ENCODE results near the gene PIAS1.
A peak's percentile ranks its signal among the peaks of the same experiment; 100 is the strongest.

PIAS1 gene

DNA sequence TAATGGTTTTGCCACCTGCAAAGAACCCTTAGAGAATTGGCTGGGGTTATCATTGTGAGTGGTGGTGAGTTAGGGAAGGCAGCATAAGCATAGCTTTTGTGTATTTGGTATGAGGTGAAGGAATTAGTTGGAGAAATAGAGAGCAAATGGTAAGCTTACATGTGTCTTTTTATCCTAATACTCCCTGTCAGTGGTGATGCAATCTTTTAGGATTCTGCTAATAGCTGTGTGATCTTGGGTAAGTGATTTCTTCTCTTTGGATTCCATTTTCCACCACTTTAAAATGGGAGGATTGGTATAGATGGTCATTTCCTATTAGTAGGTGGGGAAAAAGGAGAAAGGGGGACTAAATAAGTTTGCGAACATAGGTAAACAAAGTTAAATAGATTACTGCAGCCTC lies 30.9 kb downstream of the PIAS1 start:
- no peak for DNase-seq (ENCODE audit: low read depth in 2 of 2)
- TF ChIP-seq, protein P1, sequence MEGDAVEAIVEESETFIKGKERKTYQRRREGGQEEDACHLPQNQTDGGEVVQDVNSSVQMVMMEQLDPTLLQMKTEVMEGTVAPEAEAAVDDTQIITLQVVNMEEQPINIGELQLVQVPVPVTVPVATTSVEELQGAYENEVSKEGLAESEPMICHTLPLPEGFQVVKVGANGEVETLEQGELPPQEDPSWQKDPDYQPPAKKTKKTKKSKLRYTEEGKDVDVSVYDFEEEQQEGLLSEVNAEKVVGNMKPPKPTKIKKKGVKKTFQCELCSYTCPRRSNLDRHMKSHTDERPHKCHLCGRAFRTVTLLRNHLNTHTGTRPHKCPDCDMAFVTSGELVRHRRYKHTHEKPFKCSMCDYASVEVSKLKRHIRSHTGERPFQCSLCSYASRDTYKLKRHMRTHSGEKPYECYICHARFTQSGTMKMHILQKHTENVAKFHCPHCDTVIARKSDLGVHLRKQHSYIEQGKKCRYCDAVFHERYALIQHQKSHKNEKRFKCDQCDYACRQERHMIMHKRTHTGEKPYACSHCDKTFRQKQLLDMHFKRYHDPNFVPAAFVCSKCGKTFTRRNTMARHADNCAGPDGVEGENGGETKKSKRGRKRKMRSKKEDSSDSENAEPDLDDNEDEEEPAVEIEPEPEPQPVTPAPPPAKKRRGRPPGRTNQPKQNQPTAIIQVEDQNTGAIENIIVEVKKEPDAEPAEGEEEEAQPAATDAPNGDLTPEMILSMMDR (IDR thresholded peaks at IDR 0.05; ENCODE audit: low read depth, low read length) = no peak
- H3K4me3 ChIP-seq (replicated peaks in 1 of 2; ENCODE audit: low read depth in 2 of 2, low read length in 2 of 2) = no peak overlapping the region

DNA sequence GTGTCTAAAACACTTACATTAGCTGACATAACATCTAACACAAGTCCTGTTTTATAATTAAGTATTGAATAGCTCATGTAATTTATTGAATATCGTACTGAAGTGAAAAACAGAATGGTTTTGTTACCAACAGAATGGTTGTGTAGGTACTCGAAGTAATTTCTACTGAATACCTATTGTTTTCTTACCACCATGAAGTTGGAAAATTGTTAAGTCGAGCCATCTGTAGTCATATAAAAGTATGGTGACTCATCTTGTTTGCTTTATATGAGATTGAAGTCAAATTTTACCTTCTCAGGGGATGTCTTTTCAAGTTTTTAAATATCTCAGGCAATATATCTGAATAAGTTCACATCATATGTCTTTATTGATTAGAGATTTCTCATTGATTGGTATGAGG lies 37.6 kb downstream of the PIAS1 start:
- no peak for DNase-seq (ENCODE audit: low read depth in 2 of 2)
- TF ChIP-seq, protein P1 (IDR thresholded peaks at IDR 0.05; ENCODE audit: low read depth, low read length) = no peak
- no peak overlapping the region for H3K4me3 ChIP-seq (replicated peaks in 1 of 2; ENCODE audit: low read depth in 2 of 2, low read length in 2 of 2)

DNA sequence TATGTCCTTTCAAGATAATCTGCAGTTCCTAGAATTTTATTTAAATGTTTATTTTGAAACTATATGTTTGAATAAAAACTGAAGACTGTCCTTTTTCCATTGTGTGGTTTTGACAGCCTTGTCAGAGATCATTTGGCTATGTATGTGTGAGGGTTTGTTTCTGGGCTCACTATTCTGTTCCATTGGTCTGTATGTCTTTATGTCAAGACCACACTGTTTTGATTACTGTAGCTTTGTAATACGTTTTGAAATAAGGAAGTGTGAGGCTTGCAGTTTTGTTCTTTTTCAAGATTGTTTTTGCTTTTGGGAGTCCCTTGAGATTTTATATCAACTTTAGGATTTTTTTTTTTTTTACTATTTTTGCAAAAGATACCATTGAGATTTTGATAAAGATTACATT lies 42.0 kb downstream of the PIAS1 start:
- no peak overlapping the region for H3K4me3 ChIP-seq (replicated peaks in 1 of 2; ENCODE audit: low read depth in 2 of 2, low read length in 2 of 2)
- TF ChIP-seq, protein P1 (IDR thresholded peaks at IDR 0.05; ENCODE audit: low read depth, low read length) = no peak
- no peak for DNase-seq (ENCODE audit: low read depth in 2 of 2)

DNA sequence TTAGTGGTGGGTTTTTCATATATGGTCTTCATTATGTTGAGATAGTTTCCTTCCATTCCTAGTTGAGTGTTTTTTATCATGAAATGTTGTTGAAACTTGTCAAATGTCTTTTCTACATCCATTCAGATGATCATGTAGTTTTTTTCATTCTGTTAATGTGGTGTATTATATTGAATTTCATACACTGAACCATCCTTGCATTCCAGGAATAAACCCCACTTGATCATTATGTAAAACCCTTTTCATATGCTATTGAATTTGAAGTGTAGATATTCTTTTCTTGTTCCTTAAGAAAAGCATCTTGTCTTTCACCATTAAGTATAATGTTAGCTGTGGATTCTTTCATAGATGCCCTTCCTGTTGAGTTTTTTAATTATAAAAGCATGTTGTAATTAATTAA lies 42.9 kb downstream of the PIAS1 start:
- H3K4me3 ChIP-seq (replicated peaks in 1 of 2; ENCODE audit: low read depth in 2 of 2, low read length in 2 of 2) = no peak overlapping the region
- TF ChIP-seq, protein P1 (IDR thresholded peaks at IDR 0.05; ENCODE audit: low read depth, low read length) = no peak
- peak in 1 of 2 donors; percentile 24 for DNase-seq (ENCODE audit: low read depth in 2 of 2)

DNA sequence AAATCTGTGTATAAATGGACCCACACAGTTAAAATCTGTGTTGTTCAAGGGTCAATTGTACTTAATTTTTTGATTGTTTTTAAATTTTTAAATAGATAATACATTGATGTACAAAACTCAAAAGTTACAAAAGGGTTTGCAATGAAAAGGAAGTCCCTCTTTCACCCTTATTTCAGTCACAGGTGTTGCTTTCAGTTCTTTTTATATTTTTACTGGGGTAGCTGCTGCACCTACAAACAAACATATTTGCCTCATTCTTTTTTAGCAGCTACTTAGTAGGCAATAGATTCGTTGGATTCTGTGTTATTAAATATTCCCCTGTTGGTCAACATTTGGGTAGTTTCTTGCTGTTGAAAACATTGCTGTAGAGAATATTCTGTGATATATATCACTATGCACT lies 44.4 kb downstream of the PIAS1 start:
- no peak overlapping the region for H3K4me3 ChIP-seq (replicated peaks in 1 of 2; ENCODE audit: low read depth in 2 of 2, low read length in 2 of 2)
- no peak for DNase-seq (ENCODE audit: low read depth in 2 of 2)
- TF ChIP-seq, protein P1 (IDR thresholded peaks at IDR 0.05; ENCODE audit: low read depth, low read length) = no peak

DNA sequence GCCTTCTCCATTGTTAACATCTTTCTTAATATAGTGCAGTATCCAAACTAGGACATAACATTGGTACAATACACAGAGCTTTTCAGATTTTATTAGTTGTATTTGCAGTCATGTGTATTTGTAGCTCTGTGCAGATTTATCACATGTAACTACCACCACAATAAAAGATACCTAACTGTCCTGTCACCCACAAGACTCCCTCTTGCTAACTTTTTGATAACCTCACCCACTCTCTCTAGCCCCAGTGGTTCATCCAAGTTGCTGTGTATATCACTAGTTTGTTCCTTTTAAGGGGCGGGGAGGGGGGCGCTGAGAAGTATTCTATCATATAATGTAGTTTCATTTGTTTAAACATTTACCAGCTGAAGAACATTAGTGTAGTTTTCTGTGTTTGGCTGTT lies 46.1 kb downstream of the PIAS1 start:
- no peak for DNase-seq (ENCODE audit: low read depth in 2 of 2)

DNA sequence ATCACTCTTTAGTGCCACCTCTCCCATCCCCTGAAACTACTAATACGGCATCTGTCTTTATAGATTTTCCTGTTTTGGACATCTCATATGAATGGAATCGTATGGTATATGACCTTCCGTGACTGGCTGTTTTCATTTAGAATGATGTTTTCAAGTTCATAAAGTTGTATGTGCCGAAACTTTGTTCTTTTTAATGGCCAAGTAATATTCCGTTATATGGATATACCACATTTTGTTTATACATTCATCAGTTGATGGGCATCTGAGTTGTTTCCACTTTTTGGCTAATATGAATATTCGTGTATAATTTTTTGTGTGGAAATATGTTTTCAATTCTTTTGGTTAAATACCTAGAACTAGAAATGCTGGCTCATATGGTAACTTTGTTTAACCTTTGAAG lies 49.5 kb downstream of the PIAS1 start:
- H3K4me3 ChIP-seq (replicated peaks in 1 of 2; ENCODE audit: low read depth in 2 of 2, low read length in 2 of 2) = no peak overlapping the region

More for the DNA sequence above, 46.1 kb downstream of the PIAS1 start:
- H3K4me3 ChIP-seq (replicated peaks in 1 of 2; ENCODE audit: low read depth in 2 of 2, low read length in 2 of 2) = no peak overlapping the region
- TF ChIP-seq, protein P1 (IDR thresholded peaks at IDR 0.05; ENCODE audit: low read depth, low read length) = no peak

More for the DNA sequence above, 49.5 kb downstream of the PIAS1 start:
- TF ChIP-seq, protein P1 (IDR thresholded peaks at IDR 0.05; ENCODE audit: low read depth, low read length) = no peak
- no peak for DNase-seq (ENCODE audit: low read depth in 2 of 2)
